GM21825 (cell line): ENCODE measurements around the gene CXCR5.

Source experiments
- ATAC-seq: cut with Tn5 transposase; IDR thresholded peaks from one replicate; pipeline ENCODE4 v1.9.1; 2021; ENCODE audit warnings: mild to moderate bottlenecking, moderate library complexity; ENCODE audit not compliant: unreplicated experiment

Gene CXCR5

GRCh38 chr11:118873804-118874203 lies 9.9 kb upstream of the CXCR5 start:
- ATAC-seq = no peak

GRCh38 chr11:118876286-118876685 lies 7.4 kb upstream of the CXCR5 start:
- no peak for ATAC-seq

GRCh38 chr11:118877487-118878162 lies 6.1 kb upstream of the CXCR5 start:
- ATAC-seq = no peak

DNA sequence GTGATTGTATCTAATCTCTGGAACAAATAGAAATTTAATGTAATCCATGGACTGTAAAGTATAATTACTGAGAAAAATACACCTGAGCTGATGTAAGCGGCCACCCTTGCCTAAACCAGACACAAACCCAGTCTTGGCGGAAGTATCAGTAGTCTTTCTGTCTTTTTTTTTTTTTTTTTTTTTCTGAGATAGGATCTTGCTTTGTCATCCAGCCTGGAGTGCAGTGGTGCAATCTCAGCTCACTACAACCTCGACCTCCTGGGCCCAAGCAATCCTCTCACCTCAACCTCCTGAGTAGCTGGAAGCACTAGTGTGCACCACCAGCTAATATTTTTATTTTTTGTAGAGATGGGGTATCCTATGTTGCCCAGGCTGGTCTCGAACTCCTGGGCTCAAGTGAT lies 5.5 kb upstream of the CXCR5 start:
- ATAC-seq = no peak

- no peak for ATAC-seq
Observed at GRCh38 chr11:118881228-118881627, 2.5 kb upstream of the CXCR5 start.

GRCh38 chr11:118882491-118882890 lies 1.2 kb upstream of the CXCR5 start:
- no peak for ATAC-seq

DNA sequence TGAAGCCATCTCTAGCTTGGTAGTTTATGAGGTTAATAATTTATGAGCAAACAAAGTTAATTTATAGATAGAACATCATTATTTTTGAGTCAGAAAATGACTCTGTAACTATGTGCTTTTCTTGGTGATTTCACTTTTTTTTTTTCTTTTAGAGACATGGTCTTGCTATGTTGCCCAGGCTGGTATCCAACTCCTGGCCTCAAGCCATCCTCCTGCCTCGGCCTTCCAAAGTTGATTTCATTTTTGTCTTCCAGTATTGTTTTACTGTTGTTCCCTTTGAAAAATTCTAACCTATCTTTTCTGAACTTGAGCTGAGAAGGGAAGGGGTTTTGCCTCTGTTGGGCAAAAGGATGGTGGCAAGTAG lies 706 bp upstream of the CXCR5 start:
- no peak for ATAC-seq

DNA sequence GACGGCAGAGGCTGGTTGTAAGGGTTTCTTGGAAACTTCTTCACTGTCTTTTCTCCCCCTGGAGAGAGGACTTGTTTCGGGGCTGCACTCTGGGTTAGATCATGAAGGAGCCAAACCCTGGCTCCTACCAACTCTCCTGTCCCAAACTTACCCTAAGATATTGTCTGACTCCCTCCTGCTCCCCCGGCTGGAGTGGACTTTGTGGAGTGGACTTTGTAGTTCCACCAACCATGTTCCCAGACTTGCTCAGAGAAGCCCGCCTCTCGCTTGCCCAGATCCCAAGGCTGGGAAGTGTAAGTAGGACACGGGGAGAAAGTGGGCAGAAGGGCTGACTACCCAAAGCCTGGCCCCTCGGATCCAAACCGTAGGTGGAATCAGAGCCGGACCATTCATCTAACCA lies 1.2 kb downstream of the CXCR5 start:
- ATAC-seq = no peak

DNA sequence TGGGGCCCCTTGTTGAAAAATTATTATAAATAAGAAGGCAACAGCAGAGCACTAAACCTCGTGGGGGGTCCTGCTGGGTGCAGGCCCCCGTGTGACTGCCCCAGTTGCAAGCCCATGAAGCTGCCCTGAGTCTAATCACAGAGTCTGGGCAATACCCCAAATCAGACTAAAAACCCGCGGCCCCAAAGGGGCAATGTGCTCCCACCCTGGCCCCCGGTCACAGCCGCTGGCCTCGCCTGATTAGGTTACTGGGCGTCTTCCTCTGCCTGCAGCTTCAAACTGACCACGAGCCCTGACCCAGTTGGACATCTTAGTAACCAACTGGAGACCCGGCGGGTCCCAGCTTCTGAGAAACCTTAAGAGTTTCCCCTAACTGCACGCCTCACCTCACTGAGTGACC lies 1.6 kb downstream of the CXCR5 start:
- ATAC-seq = no peak

GRCh38 chr11:118885831-118886565 lies 2.3 kb downstream of the CXCR5 start:
- ATAC-seq = no peak

DNA sequence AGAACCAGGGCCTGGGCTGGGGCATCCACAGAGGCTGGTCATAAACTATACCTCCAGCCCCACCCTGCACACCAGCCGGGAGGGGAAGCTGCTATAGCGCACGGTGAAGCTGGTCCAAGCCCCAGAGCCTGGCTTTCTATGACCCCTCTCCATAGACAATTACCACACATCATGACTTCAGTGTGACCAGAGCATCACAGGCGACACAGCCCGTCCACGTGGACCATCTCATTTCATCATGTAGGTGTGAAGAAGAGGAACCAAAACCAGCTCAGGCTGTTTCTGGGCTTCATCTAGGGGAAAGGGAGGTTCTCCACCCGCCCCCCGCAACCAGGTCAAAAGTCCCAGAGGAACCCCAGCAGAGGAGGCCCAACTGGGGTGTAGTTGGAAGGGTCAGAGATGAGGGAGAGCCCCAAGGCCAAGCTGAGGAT lies 3.0 kb downstream of the CXCR5 start:
- no peak for ATAC-seq

DNA sequence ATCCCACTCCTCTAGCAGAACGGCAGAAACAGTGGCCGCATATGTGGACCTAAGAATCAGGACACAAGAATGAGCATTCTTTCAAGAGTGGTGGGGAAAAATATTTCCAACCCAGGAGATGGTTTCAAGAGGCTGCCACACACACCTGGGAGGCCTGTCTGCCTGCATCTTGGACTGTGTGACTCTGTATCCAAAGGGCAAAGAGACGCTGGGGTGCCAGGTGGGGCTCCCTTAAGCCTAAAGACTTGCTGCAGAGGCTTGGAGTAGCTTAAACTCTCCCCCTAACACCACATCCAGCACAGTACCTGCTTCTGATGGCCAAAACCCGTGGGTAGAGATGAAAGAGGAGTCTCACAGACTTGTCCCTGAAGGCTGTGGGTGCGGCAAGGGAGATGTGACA lies 3.5 kb downstream of the CXCR5 start:
- no peak for ATAC-seq

GRCh38 chr11:118888398-118888797 lies 4.7 kb downstream of the CXCR5 start:
- ATAC-seq = no peak

- ATAC-seq = no peak
Observed at GRCh38 chr11:118889797-118890196, 6.1 kb downstream of the CXCR5 start.

DNA sequence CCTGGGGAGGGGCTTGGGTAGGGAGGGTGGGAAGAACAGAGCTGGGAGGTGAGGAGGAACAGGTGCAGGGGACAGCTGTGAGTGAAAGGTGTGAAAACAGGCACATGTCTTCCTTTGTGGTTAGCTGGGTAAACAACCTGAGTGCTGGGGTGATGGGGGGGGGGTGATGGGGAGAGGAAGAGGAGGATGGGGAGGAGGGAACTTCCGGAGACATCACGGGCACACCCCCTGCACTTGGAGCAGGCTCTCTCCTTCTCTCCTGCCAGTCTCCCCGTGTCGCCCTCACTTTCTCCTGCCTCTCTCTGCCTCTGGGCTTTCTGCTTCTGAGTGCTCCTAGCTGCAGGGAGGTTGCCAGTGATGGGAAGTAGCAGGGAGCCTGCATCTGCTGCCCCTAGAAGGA lies 8.8 kb downstream of the CXCR5 start:
- no peak for ATAC-seq

GRCh38 chr11:118892964-118893363 lies 9.3 kb downstream of the CXCR5 start:
- ATAC-seq = no peak

DNA sequence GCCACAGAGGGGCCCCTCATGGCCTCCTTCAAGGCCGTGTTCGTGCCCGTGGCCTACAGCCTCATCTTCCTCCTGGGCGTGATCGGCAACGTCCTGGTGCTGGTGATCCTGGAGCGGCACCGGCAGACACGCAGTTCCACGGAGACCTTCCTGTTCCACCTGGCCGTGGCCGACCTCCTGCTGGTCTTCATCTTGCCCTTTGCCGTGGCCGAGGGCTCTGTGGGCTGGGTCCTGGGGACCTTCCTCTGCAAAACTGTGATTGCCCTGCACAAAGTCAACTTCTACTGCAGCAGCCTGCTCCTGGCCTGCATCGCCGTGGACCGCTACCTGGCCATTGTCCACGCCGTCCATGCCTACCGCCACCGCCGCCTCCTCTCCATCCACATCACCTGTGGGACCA lies 10.0 kb downstream of the CXCR5 start:
- ATAC-seq = no peak

DNA sequence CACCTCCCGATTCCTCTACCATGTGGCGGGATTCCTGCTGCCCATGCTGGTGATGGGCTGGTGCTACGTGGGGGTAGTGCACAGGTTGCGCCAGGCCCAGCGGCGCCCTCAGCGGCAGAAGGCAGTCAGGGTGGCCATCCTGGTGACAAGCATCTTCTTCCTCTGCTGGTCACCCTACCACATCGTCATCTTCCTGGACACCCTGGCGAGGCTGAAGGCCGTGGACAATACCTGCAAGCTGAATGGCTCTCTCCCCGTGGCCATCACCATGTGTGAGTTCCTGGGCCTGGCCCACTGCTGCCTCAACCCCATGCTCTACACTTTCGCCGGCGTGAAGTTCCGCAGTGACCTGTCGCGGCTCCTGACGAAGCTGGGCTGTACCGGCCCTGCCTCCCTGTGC lies 10.5 kb downstream of the CXCR5 start:
- ATAC-seq = no peak

DNA sequence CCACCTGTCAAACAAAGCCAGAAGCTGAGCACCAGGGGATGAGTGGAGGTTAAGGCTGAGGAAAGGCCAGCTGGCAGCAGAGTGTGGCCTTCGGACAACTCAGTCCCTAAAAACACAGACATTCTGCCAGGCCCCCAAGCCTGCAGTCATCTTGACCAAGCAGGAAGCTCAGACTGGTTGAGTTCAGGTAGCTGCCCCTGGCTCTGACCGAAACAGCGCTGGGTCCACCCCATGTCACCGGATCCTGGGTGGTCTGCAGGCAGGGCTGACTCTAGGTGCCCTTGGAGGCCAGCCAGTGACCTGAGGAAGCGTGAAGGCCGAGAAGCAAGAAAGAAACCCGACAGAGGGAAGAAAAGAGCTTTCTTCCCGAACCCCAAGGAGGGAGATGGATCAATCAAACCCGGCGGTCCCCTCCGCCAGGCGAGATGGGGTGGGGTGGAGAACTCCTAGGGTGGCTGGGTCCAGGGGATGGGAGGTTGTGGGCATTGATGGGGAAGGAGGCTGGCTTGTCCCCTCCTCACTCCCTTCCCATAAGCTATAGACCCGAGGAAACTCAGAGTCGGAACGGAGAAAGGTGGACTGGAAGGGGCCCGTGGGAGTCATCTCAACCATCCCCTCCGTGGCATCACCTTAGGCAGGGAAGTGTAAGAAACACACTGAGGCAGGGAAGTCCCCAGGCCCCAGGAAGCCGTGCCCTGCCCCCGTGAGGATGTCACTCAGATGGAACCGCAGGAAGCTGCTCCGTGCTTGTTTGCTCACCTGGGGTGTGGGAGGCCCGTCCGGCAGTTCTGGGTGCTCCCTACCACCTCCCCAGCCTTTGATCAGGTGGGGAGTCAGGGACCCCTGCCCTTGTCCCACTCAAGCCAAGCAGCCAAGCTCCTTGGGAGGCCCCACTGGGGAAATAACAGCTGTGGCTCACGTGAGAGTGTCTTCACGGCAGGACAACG lies 11.7 kb downstream of the CXCR5 start:
- ATAC-seq = peak; percentile 62

- no peak for ATAC-seq
Observed at GRCh38 chr11:118896472-118896913, 12.8 kb downstream of the CXCR5 start.

DNA sequence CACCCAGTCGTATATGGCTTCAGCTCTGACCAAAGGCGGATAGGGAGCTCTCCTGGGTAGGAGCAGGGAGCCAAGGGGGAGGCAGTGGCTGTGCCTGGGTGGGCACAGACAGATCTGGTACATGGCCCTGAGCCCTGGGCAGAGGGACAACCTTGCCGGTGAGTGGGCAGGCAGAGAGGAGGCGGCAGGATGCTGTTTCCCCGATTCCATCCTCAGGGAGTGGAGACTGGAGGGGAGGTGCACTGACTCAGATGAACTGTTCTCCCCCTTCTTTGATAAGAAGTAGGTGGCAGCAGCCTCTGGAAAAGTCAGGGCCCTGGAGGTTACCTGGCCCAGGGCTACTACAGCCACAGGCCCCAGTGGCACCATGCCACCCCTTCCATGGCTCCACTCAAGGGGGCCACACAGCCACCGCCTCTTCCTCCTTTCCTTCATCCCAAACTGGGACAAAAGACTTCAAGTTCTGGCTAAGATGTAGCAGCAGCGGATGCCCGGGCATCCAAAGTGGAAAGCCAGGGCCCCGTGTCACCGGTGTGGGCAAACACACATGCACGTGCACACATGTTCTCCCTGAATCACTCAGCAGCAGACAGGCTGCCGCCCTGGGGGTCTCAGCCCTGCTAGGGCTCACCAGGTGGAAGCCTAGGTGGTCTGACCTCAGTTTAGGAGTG lies 13.4 kb downstream of the CXCR5 start:
- no peak for ATAC-seq
